Right kidney (tissue), 9 donors: Measurements from ENCODE around the gene GGTLC2.
A peak's percentile ranks its signal among the peaks of the same experiment; 100 is the strongest.
"Not testable (repeated sequence)": the region's sequence is repeated elsewhere in the genome, so short reads cannot be mapped to it uniquely, and the experiment has no call there.

Experiments
- DNase-seq: peaks from one replicate; pipeline ENCODE4 v3.0.0-alpha.2; 2016
- long read RNA-seq, 8 donors: transcript quantifications; one replicate each; lab custom pipeline, GENCODE V29; 2026

GGTLC2 gene
- long read RNA-seq, donor 1, result 0 reads
- long read RNA-seq, donor 2, result 0 reads
- long read RNA-seq, donor 3, result 0 reads
- long read RNA-seq, donor 4, result 0 reads
- long read RNA-seq, donor 5, result 0 reads
- long read RNA-seq, donor 6, result 0 reads
- long read RNA-seq, donor 7, result 0 reads
- long read RNA-seq, donor 8, partial matches to known transcripts, result 0 of 1 reads
- long read RNA-seq, donor 8, other reads (novel, unspliced or antisense), result 0 of 1 reads

GRCh38 chr22:22644314-22644713 is at the start of gene GGTLC2:
Gene GGTLC2, plus strand, starts transcription at chr22:22644614. Its CDS starts 1,732 bp downstream, at chr22:22646346.
- DNase-seq, result not testable (repeated sequence)

- no peak for DNase-seq
Measured at GRCh38 chr22:22595001-22595835, 49.2 kb upstream of the GGTLC2 start.

GRCh38 chr22:22598144-22598543 is 46.3 kb upstream of the GGTLC2 start:
- no peak for DNase-seq

- no peak for DNase-seq
Measured at GRCh38 chr22:22599248-22599647, 45.2 kb upstream of the GGTLC2 start.

- no peak for DNase-seq
Measured at GRCh38 chr22:22600531-22601261, 43.7 kb upstream of the GGTLC2 start.

GRCh38 chr22:22603470-22603947 is 40.9 kb upstream of the GGTLC2 start:
- DNase-seq, result no peak

- no peak for DNase-seq
Measured at GRCh38 chr22:22604326-22605073, 39.9 kb upstream of the GGTLC2 start.

GRCh38 chr22:22605074-22605404 is 39.4 kb upstream of the GGTLC2 start:
- no peak for DNase-seq

GRCh38 chr22:22608022-22608421 is 36.4 kb upstream of the GGTLC2 start:
- DNase-seq, result not testable (repeated sequence)

- DNase-seq, result no peak
Measured at GRCh38 chr22:22609291-22609690, 35.1 kb upstream of the GGTLC2 start.

GRCh38 chr22:22612516-22612915 is 31.9 kb upstream of the GGTLC2 start:
- no peak for DNase-seq

- no peak for DNase-seq
Measured at GRCh38 chr22:22614065-22614464, 30.3 kb upstream of the GGTLC2 start.

- no peak for DNase-seq
Measured at GRCh38 chr22:22616636-22617035, 27.8 kb upstream of the GGTLC2 start.

GRCh38 chr22:22618448-22618847 is 26.0 kb upstream of the GGTLC2 start:
- no peak for DNase-seq

GRCh38 chr22:22618923-22619322 is 25.5 kb upstream of the GGTLC2 start:
- no peak for DNase-seq

GRCh38 chr22:22619765-22620414 is 24.5 kb upstream of the GGTLC2 start:
- DNase-seq, result no peak

GRCh38 chr22:22628546-22629495 is 15.6 kb upstream of the GGTLC2 start:
- DNase-seq, result not testable (repeated sequence)

- peak; percentile 27 for DNase-seq
Measured at GRCh38 chr22:22631223-22631652, 13.2 kb upstream of the GGTLC2 start.

GRCh38 chr22:22632226-22632625 is 12.2 kb upstream of the GGTLC2 start:
- DNase-seq, result not testable (repeated sequence)

GRCh38 chr22:22633533-22633932 is 10.9 kb upstream of the GGTLC2 start:
- DNase-seq, result not testable (repeated sequence)
